Endothelial cell (in vitro differentiated cells): ENCODE measurements around the gene HPGD. TPM values are rescaled to one million over a fixed set of nuclear protein-coding genes. Genes with fewer than 3 reads are reported as not detected.

Source experiments
- DNase-seq: peaks from one replicate; pipeline ENCODE4 v3.0.0; 2021; ENCODE audit warnings: low spot score
- H3K27ac Mint-ChIP-seq: one replicate; pipeline ENCODE4 v1.8.0; 2021; ENCODE audit warnings: mixed read lengths, inconsistent platforms; ENCODE audit not compliant: unreplicated experiment
- H3K27me3 Mint-ChIP-seq: one replicate; pipeline ENCODE4 v1.8.0; 2021; ENCODE audit warnings: mild to moderate bottlenecking, moderate library complexity, mixed read lengths, inconsistent platforms; ENCODE audit not compliant: unreplicated experiment
- H3K36me3 Mint-ChIP-seq: one replicate; pipeline ENCODE4 v1.8.0; 2021; ENCODE audit warnings: mild to moderate bottlenecking, low read depth, mixed read lengths, inconsistent platforms; ENCODE audit not compliant: unreplicated experiment
- H3K4me1 Mint-ChIP-seq: one replicate; pipeline ENCODE4 v1.8.0; 2021; ENCODE audit warnings: mild to moderate bottlenecking, mixed read lengths, inconsistent platforms; ENCODE audit not compliant: unreplicated experiment
- H3K4me3 Mint-ChIP-seq: one replicate; pipeline ENCODE4 v1.8.0; 2021; ENCODE audit warnings: mild to moderate bottlenecking, mixed read lengths, inconsistent platforms; ENCODE audit not compliant: unreplicated experiment
- H3K9me3 Mint-ChIP-seq: one replicate; pipeline ENCODE4 v1.8.0; 2021; ENCODE audit warnings: mixed read lengths, inconsistent platforms; ENCODE audit not compliant: unreplicated experiment
- total RNA-seq: library from RNA; stranded (reverse); fragmentation: NEBNext Ultra II Directional; extraction: Animal tissue kit (Norgen Biotek cat#: 25700); gene quantifications from one replicate; pipeline ENCODE4 v1.2.1, GENCODE V29; 2021; ENCODE audit not compliant: unreplicated experiment
- TF ChIP-seq, protein P1 (sequence below): fragments of 200-600 bp; sonication (generic); IDR thresholded peaks from one replicate; pipeline ENCODE4 v1.5.0; 2021; ENCODE audit warnings: antibody characterized with exemption; ENCODE audit not compliant: unreplicated experiment

The HPGD gene
- total RNA-seq, 1 donor from 2014 or later = 14.6 TPM

DNA sequence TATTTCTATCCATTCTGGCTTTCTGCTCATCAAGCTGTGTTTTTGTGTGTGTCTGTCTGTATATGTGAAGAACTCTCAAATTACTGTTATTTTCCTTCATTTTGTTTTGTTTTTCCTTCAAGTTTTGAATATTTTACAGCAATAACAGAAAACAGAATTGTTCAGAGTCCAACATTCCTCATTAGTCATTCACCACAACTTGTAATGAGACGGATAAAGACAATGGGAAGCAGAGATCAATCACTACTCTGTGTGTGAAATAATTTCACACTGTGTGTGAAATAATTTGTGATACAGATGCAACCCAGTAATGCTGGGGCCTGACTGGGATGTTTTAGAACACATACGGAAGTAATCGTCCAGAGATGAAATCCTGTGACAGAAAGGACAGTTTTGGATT is 55.2 kb downstream of the HPGD start:
- H3K27me3 Mint-ChIP-seq = no peaks in the 10 kb centered on the region
- no peaks in the 10 kb centered on the region for H3K9me3 Mint-ChIP-seq
- TF ChIP-seq, protein P1, sequence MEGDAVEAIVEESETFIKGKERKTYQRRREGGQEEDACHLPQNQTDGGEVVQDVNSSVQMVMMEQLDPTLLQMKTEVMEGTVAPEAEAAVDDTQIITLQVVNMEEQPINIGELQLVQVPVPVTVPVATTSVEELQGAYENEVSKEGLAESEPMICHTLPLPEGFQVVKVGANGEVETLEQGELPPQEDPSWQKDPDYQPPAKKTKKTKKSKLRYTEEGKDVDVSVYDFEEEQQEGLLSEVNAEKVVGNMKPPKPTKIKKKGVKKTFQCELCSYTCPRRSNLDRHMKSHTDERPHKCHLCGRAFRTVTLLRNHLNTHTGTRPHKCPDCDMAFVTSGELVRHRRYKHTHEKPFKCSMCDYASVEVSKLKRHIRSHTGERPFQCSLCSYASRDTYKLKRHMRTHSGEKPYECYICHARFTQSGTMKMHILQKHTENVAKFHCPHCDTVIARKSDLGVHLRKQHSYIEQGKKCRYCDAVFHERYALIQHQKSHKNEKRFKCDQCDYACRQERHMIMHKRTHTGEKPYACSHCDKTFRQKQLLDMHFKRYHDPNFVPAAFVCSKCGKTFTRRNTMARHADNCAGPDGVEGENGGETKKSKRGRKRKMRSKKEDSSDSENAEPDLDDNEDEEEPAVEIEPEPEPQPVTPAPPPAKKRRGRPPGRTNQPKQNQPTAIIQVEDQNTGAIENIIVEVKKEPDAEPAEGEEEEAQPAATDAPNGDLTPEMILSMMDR = no peak

DNA sequence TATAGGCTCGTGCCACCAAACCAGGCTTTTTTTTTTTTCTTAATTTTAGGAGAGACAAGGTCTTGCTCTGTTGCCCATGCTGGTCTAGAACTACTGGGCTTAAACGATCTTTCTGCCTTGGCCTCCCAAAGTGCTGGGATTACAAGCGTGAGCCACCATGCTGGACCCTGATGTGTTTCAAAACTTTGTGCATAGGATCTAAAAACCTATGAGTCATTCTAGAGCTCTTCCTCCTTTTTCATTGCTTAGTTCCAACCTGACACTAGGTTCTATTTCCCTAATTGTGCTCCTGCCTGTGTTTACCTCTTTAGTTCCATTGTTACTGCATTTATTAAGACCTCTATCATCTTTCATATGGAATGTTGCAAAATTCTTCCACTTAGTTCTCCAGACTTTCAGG is 57.3 kb downstream of the HPGD start:
- DNase-seq = no peak
- Mint-ChIP-seq H3K9me3 (no peaks in the 10 kb centered on the region), H3K4me3 (no peak overlapping the region), H3K36me3 (no peaks in the 10 kb centered on the region), H3K4me1 (no peaks in the 10 kb centered on the region), H3K27me3 (no peaks in the 10 kb centered on the region), H3K27ac (no peak overlapping the region)
- TF ChIP-seq, protein P1 = no peak

More for the DNA sequence above, 55.2 kb downstream of the HPGD start:
- Mint-ChIP-seq H3K4me1 (no peaks in the 10 kb centered on the region), H3K27ac (no peak overlapping the region), H3K4me3 (no peak overlapping the region), H3K36me3 (no peaks in the 10 kb centered on the region)
- no peak for DNase-seq

DNA sequence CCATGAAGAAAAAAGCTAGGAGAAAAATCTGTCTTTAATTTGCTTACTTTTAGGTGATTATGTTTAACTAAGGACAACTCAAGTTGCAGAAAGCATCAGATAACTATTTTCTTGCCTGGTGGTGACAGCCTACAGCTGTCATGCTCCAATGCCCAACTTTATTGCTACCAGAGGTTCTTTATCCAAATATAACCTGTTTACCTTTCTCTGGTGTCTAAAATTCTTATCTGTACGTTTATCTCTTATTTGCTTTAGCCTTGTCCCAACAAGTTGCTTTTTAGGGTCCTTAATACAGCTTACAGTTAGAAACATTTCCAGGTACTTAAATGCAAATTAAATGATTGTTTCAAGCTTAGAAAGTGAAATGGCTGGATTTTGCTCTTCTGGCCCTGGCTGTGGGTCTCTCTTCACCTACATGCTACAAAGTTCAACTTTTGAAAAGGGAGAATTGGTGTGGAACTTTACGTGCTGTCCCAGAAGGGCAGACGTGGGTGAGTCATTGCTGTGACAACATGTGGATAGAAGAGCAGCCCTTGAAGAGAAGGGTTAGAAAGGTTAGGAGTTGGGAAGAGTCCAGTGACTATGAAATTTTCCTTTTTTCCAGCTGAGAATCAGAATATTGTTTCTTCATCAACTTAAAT is 60.7 kb downstream of the HPGD start:
- no peak overlapping the region for H3K4me3 Mint-ChIP-seq
- no peaks in the 10 kb centered on the region for H3K27me3 Mint-ChIP-seq
- no peak overlapping the region for H3K27ac Mint-ChIP-seq
- no peaks in the 10 kb centered on the region for H3K9me3 Mint-ChIP-seq
- TF ChIP-seq, protein P1 = no peak
- H3K4me1 Mint-ChIP-seq = no peaks in the 10 kb centered on the region
- H3K36me3 Mint-ChIP-seq = no peaks in the 10 kb centered on the region
- no peak for DNase-seq

DNA sequence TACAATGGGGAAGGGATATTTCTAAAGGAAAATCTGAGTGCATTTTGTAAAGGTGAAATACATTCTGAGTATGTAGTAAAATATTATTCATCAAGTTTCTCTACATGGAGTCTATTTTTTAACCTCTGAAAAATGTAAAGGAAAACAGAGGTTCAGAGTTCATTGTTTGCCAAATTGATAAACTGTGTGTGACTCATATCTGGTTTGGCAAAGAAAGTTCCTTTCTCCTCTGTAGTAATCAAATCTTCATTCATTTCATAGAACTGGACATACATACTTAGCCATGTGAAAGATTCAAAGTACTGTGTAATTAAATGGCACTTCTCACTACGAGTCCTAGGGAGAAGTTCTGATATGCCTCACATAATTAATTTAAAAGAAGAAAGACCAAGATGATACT is 61.6 kb downstream of the HPGD start:
- DNase-seq = no peak
- no peaks in the 10 kb centered on the region for H3K4me1 Mint-ChIP-seq
- no peaks in the 10 kb centered on the region for H3K36me3 Mint-ChIP-seq
- H3K27me3 Mint-ChIP-seq = no peaks in the 10 kb centered on the region
- TF ChIP-seq, protein P1 = no peak
- H3K27ac Mint-ChIP-seq = no peak overlapping the region
- no peaks in the 10 kb centered on the region for H3K9me3 Mint-ChIP-seq
- H3K4me3 Mint-ChIP-seq = no peak overlapping the region

- no peak for DNase-seq
- Mint-ChIP-seq H3K9me3 (no peaks in the 10 kb centered on the region), H3K4me3 (no peak overlapping the region), H3K4me1 (no peaks in the 10 kb centered on the region), H3K27me3 (peaks cover 2% of the 10 kb centered on the region), H3K36me3 (no peaks in the 10 kb centered on the region), H3K27ac (no peak overlapping the region)
- TF ChIP-seq, protein P1 = no peak
Measured at GRCh38 chr4:174457468-174457867, 64.8 kb downstream of the HPGD start.
